GM20000 (cell line): ENCODE data around the gene DUS1L.

Experiments used
- DNase-seq: peaks from one replicate; pipeline ENCODE4 v3.0.0; 2012; ENCODE audit warnings: low spot score
- TF ChIP-seq, protein P1 (sequence below): IDR thresholded peaks from 2 replicates; pipeline ENCODE4 v1.5.1; 2012; ENCODE audit warnings: mild to moderate bottlenecking, control low read depth; ENCODE audit errors: extremely low read depth, missing control alignments

Gene DUS1L

DNA sequence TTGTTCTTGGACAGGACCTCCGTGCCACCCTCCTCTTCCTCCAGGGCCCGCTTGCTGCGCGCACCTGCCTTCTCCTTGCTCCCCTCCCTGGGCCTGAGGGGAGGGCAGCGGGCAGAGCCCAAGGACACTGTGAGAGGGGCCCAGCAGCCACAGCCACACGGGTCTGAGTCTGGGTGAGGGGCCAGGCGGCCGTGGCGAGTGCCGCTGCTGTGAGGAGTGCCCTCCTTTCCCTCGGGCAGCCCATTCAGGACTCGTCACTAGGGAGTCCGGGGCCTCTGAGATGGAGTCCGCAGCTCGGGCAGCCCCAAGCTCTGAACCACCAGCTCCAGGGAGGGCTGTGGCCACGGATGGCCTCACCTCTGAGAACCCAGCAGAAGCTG lies 5.6 kb downstream of the DUS1L start:
- no peak for DNase-seq
- TF ChIP-seq, protein P1, sequence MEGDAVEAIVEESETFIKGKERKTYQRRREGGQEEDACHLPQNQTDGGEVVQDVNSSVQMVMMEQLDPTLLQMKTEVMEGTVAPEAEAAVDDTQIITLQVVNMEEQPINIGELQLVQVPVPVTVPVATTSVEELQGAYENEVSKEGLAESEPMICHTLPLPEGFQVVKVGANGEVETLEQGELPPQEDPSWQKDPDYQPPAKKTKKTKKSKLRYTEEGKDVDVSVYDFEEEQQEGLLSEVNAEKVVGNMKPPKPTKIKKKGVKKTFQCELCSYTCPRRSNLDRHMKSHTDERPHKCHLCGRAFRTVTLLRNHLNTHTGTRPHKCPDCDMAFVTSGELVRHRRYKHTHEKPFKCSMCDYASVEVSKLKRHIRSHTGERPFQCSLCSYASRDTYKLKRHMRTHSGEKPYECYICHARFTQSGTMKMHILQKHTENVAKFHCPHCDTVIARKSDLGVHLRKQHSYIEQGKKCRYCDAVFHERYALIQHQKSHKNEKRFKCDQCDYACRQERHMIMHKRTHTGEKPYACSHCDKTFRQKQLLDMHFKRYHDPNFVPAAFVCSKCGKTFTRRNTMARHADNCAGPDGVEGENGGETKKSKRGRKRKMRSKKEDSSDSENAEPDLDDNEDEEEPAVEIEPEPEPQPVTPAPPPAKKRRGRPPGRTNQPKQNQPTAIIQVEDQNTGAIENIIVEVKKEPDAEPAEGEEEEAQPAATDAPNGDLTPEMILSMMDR = no peak

DNA sequence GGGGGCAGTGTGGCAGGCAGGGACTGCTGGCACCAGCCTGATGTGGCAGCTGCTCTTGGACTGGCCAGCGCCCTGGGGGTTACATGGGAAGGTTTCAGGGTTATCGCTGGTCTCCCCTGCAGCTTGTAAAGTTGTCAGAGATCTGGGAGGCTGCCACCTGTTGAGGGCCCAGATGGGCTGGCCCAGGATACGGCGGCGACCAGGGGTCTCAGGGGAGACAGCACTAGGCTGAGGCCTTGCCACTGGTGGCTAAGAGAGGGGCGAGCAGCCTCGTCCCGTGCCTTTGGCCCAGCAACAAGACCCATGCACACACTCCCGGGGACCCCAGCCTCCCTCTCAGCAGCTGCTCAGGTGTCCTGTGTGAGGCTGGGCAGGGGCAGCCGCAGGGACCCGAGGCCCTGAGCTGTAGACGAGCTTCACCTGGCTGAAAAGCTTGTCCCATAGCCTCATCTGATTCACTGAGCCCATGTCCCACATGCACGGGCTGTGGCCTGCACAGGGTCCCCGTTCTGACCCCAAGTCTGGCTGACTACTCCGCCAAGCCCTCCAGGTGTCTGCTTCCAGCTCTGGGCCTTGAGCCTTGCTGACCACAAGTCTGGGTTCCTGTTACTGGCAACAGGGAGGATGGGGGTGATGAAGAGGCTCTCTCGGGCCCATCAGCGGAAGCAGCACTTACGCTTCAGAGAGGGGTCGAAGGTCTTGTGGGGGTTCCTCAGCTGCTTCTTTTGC lies 6.2 kb downstream of the DUS1L start:
- no peak for DNase-seq
- TF ChIP-seq, protein P1 = no peak

DNA sequence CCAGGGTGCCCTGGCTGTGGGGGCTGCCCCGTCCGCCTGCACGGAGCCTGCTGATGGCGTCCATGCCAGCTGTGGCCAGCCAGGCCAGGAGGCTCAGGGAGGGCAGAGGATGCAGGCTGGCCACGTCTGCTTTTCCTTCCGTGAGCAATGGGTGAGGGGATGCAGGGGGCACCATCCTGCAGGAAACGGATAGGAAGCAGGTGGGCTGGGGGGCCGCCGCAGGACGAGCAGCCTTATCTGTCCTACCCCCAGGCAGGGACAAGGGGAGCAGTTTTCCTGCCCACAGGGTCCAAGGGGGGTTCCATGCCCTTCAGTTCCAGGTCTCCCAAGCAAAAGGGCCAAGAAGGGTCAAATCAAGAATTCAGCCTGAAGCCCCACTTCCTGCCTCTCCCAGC lies 6.8 kb downstream of the DUS1L start:
- no peak for DNase-seq
- TF ChIP-seq, protein P1 = no peak

DNA sequence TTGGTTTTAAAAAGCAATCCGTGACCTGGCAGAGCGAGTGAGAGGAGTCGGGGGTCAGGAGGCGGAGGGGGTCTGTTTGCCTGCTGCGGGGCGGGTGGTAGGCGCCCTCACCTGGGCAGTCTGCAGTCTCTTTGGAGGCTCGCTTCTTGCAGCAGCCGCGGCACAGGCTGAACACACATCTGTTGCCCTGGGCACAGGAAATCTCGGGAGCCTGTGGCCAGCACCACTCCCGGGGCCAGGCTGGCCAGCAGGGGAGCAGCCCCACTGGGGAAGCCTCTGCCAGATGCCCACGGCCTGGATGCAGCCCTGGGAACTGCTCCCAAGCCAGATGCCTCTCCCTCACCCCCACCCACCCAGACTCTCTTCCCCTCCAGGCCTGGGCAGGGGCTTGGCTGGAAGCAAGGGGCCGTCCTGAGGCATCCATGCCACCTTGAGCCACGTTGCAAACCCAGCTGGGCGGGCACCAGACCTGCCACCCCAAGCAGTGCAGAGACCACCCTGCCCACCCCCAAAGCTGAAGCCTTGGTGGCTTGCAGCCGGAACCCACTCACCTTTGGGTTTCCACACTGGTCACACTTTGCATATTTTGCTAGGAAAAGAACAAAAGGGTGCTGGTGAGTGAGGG lies 7.3 kb downstream of the DUS1L start:
- TF ChIP-seq, protein P1 = no peak
- no peak for DNase-seq

DNA sequence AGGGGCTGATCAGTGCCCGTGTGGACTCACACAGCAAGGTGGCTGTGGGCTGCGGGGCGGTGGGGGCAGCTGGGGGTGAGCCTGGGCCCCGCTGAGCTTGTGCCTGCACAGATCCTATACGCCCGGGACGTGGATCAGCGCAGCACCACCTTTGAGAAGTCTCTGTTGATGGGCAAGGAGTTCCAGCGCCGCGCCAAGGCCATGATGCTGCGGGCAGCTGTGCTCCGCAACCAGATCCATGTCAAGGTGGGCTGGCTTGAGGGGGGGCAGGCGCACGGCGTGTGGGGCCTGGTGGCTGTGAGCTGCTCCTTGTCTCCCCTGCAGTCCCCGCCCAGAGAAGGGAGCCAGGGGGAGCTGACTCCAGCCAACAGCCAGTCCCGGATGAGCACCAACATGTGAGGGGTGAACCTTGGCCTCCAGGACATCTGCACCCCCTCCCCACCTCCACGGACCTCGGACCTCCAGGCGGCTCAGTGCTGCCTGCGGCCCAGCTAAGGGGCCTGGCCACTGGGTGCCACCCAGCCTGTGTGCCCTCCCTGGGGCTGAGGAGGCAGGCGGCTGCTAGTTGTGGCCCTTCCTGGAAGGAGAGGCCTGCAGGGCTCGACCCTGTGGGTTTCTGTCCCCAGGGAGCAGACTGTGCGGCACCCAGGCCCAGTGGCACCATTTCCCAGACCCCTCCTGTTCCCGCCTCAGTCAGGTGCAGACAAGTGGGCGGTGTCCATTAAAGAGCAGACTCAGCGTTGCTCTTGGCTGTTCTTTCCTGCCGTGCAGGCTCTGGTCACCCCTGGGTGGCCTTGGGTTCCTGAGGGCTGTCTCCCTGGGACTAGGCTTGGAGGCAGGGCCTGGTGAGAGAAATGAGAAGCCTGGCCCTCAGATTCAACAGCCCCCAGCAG lies 8.6 kb downstream of the DUS1L start:
- no peak for DNase-seq
- TF ChIP-seq, protein P1 = no peak

DNA sequence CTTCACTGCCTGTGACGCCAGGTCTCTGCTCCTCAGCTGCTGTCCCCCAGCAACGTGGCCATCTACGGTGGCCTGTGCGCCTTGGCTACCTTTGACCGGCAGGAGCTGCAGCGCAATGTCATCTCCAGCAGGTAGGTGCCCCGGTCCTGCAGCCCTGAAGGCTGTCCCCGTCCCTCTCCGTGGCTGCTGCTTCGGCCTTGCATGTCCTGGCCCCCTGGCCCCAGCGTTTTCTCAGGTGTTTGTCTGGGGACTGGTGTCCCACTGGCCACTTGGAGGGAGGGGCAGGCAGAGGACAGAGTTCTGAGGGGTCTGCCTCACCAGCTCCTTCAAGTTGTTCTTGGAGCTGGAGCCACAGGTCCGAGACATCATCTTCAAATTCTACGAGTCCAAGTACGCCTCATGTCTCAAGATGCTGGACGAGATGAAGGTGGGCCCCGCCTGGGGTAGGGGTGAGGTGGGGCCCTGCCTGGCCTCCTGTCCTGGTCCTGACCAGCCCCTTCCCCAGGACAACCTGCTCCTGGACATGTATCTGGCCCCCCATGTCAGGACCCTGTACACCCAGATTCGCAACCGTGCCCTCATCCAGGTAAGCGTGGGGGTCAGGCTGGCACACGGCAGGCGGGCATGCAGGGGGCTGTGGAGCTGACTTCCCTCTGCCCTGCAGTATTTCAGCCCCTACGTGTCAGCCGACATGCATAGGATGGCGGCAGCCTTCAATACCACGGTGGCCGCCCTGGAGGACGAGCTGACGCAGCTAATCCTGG lies 9.5 kb downstream of the DUS1L start:
- no peak for DNase-seq
- TF ChIP-seq, protein P1 = no peak
